Astrocyte (in vitro differentiated cells and primary cell): ENCODE measurements around the gene SCGB3A2.

ENCODE experiments used
- CTCF ChIP-seq: IDR thresholded peaks from 2 replicates; pipeline ENCODE4 v1.5.1; 2011; ENCODE audit warnings: low read depth, mild to moderate bottlenecking, inconsistent platforms, low read length, moderate library complexity; ENCODE audit not compliant: insufficient read depth
- EZH2 ChIP-seq: IDR thresholded peaks from 2 replicates; pipeline ENCODE4 v1.6.1; 2012; ENCODE audit warnings: mild to moderate bottlenecking, low read length, inconsistent platforms; ENCODE audit not compliant: insufficient read depth

GRCh38 chr5:147887930-147888329 lies 9.4 kb downstream of the SCGB3A2 start:
- TF ChIP-seq CTCF: no peak
- no peak for TF ChIP-seq EZH2
